ENCODE results near the gene NFATC3. TPM values are rescaled to one million over a fixed set of nuclear protein-coding genes. Genes with fewer than 3 reads are reported as not detected.

The NFATC3 gene
- total and polyA plus RNA-seq, 2 of the 8 experiments (the other 6 are each of a cell fraction or from before 2014, with no cell fraction given): 17.6 to 34.5 TPM

GRCh38 chr16:68246666-68247065 lies 161.5 kb downstream of the NFATC3 start (continued):
- no peak for TF ChIP-seq SAP30 (IDR thresholded peaks at IDR 0.05; ENCODE audit: insufficient read depth, insufficient replicate concordance, low read length)
- TF ChIP-seq RNF2 (IDR thresholded peaks at IDR 0.05; ENCODE audit: borderline replicate concordance, low read depth, low read length, missing control alignments, poor library complexity, severe bottlenecking): no peak
- TF ChIP-seq HDAC2 (IDR thresholded peaks at IDR 0.05; ENCODE audit: borderline replicate concordance in 1 of 2, low read depth in 2 of 2, low read length in 2 of 2): no peak
- no peak for TF ChIP-seq RBBP5 (IDR thresholded peaks at IDR 0.05; ENCODE audit: borderline replicate concordance, low read depth, low read length)
- TF ChIP-seq CTCF (IDR thresholded peaks at IDR 0.05; ENCODE audit: control extremely low read depth in 1 of 3, insufficient read depth in 1 of 3, low read depth in 1 of 3, low read length in 3 of 3): no peak

Measured in H1 (cell line).